ENCODE results near the gene NME5.
A peak's percentile ranks its signal among the peaks of the same experiment; 100 is the strongest.

Gene NME5

GRCh38 chr5:138141734-138142133 lies 2.5 kb upstream of the NME5 start:
- H3K4me3 ChIP-seq (ENCODE audit: low read length): no peak overlapping the region
- DNase-seq (ENCODE audit: low read depth, low spot score): no peak

GRCh38 chr5:138140268-138140667 lies 1.0 kb upstream of the NME5 start:
- DNase-seq (ENCODE audit: low read depth, low spot score): no peak
- no peak overlapping the region for H3K4me3 ChIP-seq (ENCODE audit: low read length)

GRCh38 chr5:138139781-138140090 lies 508 bp upstream of the NME5 start:
- H3K4me3 ChIP-seq (ENCODE audit: low read length): no peak overlapping the region
- DNase-seq (ENCODE audit: low read depth, low spot score): no peak

GRCh38 chr5:138132543-138132942 lies 6.7 kb downstream of the NME5 start:
- peak overlapping the region; percentile 46 for H3K4me3 ChIP-seq (ENCODE audit: low read length)
- DNase-seq (ENCODE audit: low read depth, low spot score): no peak

GRCh38 chr5:138129347-138129746 lies 9.9 kb downstream of the NME5 start:
- DNase-seq (ENCODE audit: low read depth, low spot score): no peak
- no peak overlapping the region for H3K4me3 ChIP-seq (ENCODE audit: low read length)

GRCh38 chr5:138128334-138128733 lies 10.9 kb downstream of the NME5 start:
- no peak for DNase-seq (ENCODE audit: low read depth, low spot score)
- no peak overlapping the region for H3K4me3 ChIP-seq (ENCODE audit: low read length)

GRCh38 chr5:138115254-138115653 lies 24.0 kb downstream of the NME5 start:
- DNase-seq (ENCODE audit: low read depth, low spot score): no peak
- no peak overlapping the region for H3K4me3 ChIP-seq (ENCODE audit: low read length)

GRCh38 chr5:138111937-138112336 lies 27.3 kb downstream of the NME5 start:
- no peak overlapping the region for H3K4me3 ChIP-seq (ENCODE audit: low read length)
- DNase-seq (ENCODE audit: low read depth, low spot score): no peak

GRCh38 chr5:138111181-138111580 lies 28.0 kb downstream of the NME5 start:
- no peak for DNase-seq (ENCODE audit: low read depth, low spot score)
- H3K4me3 ChIP-seq (ENCODE audit: low read length): no peak overlapping the region

GRCh38 chr5:138110266-138110963 lies 28.8 kb downstream of the NME5 start:
- DNase-seq (ENCODE audit: low read depth, low spot score): no peak
- H3K4me3 ChIP-seq (ENCODE audit: low read length): no peak overlapping the region

- no peak for DNase-seq (ENCODE audit: low read depth, low spot score)
Measured at GRCh38 chr5:138109463-138110265, 29.6 kb downstream of the NME5 start.

GRCh38 chr5:138107213-138107612 lies 32.0 kb downstream of the NME5 start:
- H3K4me3 ChIP-seq (ENCODE audit: low read length): no peak overlapping the region
- no peak for DNase-seq (ENCODE audit: low read depth, low spot score)

More at GRCh38 chr5:138109463-138110265, 29.6 kb downstream of the NME5 start:
- no peak overlapping the region for H3K4me3 ChIP-seq (ENCODE audit: low read length)

GRCh38 chr5:138105709-138106108 lies 33.5 kb downstream of the NME5 start:
- DNase-seq (ENCODE audit: low read depth, low spot score): no peak

GRCh38 chr5:138103319-138103637 lies 36.0 kb downstream of the NME5 start:
- no peak for DNase-seq (ENCODE audit: low read depth, low spot score)
- H3K4me3 ChIP-seq (ENCODE audit: low read length): no peak overlapping the region

More at GRCh38 chr5:138105709-138106108, 33.5 kb downstream of the NME5 start:
- no peak overlapping the region for H3K4me3 ChIP-seq (ENCODE audit: low read length)

GRCh38 chr5:138102454-138103318 lies 36.5 kb downstream of the NME5 start:
- DNase-seq (ENCODE audit: low read depth, low spot score): no peak
- no peak overlapping the region for H3K4me3 ChIP-seq (ENCODE audit: low read length)

GRCh38 chr5:138096997-138097828 lies 42.0 kb downstream of the NME5 start:
- DNase-seq (ENCODE audit: low read depth, low spot score): no peak
- no peak overlapping the region for H3K4me3 ChIP-seq (ENCODE audit: low read length)

GRCh38 chr5:138096363-138096762 lies 42.9 kb downstream of the NME5 start:
- no peak for DNase-seq (ENCODE audit: low read depth, low spot score)
- no peak overlapping the region for H3K4me3 ChIP-seq (ENCODE audit: low read length)

GRCh38 chr5:138095100-138095907 lies 43.9 kb downstream of the NME5 start:
- no peak overlapping the region for H3K4me3 ChIP-seq (ENCODE audit: low read length)
- no peak for DNase-seq (ENCODE audit: low read depth, low spot score)
